Measurements from ENCODE around the gene CDIP1. TPM values are rescaled to one million over a fixed set of nuclear protein-coding genes. Genes with fewer than 3 reads are reported as not detected.

The CDIP1 gene
- total RNA-seq, 4 donors from 2014 or later: 9.9 to 18.4 (median 15.0) TPM

GRCh38 chr16:4552541-4552940 is 14.0 kb upstream of the CDIP1 start:
- H3K4me3 ChIP-seq (ENCODE audit: low read depth, poor library complexity, severe bottlenecking): no peak overlapping the region
- TF ChIP-seq POLR2A (IDR thresholded peaks at IDR 0.05): no peak
- no peak for DNase-seq (ENCODE audit: low spot score in 2 of 2)
- intact Hi-C loops (cut with DNase I; ENCODE audit: low total_unique reads): no loop called here
- WGBS, 2 donors: 42 to 52% methylated on average over 3 of the region's 3 CpGs

- TF ChIP-seq CTCF (IDR thresholded peaks at IDR 0.05): no peak
- TF ChIP-seq POLR2A (IDR thresholded peaks at IDR 0.05): no peak
- H3K4me3 ChIP-seq (ENCODE audit: low read depth, poor library complexity, severe bottlenecking): no peak overlapping the region
- 30 to 31% methylated on average over 4 of the region's 4 CpGs for WGBS, 2 donors
- intact Hi-C loops (cut with DNase I; ENCODE audit: low total_unique reads): no loop called here
- DNase-seq (ENCODE audit: low spot score in 2 of 2): no peak
These were observed 12.0 kb upstream of the CDIP1 start for GRCh38 chr16:4550591-4550990.

- DNase-seq (ENCODE audit: low spot score in 2 of 2): no peak
- WGBS, 2 donors: 82% methylated on average over 13 of the region's 13 CpGs
- intact Hi-C loops (cut with DNase I; ENCODE audit: low total_unique reads): loop anchor here (5.0 kb wide), 1 partner anchor 41 kb away; no protein-coding TSS in a partner anchor
- no peak for TF ChIP-seq POLR2A (IDR thresholded peaks at IDR 0.05)
- no peak for TF ChIP-seq CTCF (IDR thresholded peaks at IDR 0.05)
- H3K4me3 ChIP-seq (ENCODE audit: low read depth, poor library complexity, severe bottlenecking): no peak overlapping the region
These were observed 9.6 kb upstream of the CDIP1 start for GRCh38 chr16:4548124-4548523.

- WGBS, 2 donors: 85 to 88% methylated on average over 8 of the region's 8 CpGs
- TF ChIP-seq CTCF (IDR thresholded peaks at IDR 0.05) (no peak), POLR2A (IDR thresholded peaks at IDR 0.05) (no peak)
- DNase-seq (ENCODE audit: low spot score in 2 of 2): no peak
- intact Hi-C loops (cut with DNase I; ENCODE audit: low total_unique reads): no loop called here
- H3K4me3 ChIP-seq (ENCODE audit: low read depth, poor library complexity, severe bottlenecking): no peak overlapping the region
These were observed 5.9 kb upstream of the CDIP1 start for GRCh38 chr16:4544473-4544872.

- TF ChIP-seq POLR2A (IDR thresholded peaks at IDR 0.05) (no peak), CTCF (IDR thresholded peaks at IDR 0.05) (no peak)
- DNase-seq (ENCODE audit: low spot score in 2 of 2): no peak
- intact Hi-C loops (cut with DNase I; ENCODE audit: low total_unique reads): no loop called here
- no peak overlapping the region for H3K4me3 ChIP-seq (ENCODE audit: low read depth, poor library complexity, severe bottlenecking)
- WGBS, 2 donors: 90 to 100% methylated on average over 2 of the region's 2 CpGs
These were observed 1.2 kb upstream of the CDIP1 start for GRCh38 chr16:4539716-4540284.

- no peak for TF ChIP-seq POLR2A (IDR thresholded peaks at IDR 0.05)
- no peak for TF ChIP-seq CTCF (IDR thresholded peaks at IDR 0.05)
- H3K4me3 ChIP-seq (ENCODE audit: low read depth, poor library complexity, severe bottlenecking): peak overlapping the region; percentile 72
- intact Hi-C loops (cut with DNase I; ENCODE audit: low total_unique reads): no loop called here
- WGBS, 2 donors: 9 to 20% methylated on average over 30 to 41 of the region's 75 CpGs
- DNase-seq (ENCODE audit: low spot score in 2 of 2): peak; percentile 35 to 90
These were observed 913 bp downstream of the CDIP1 start for GRCh38 chr16:4537376-4538343.
